ENCODE data around the gene SCMH1.
A peak's percentile ranks its signal among the peaks of the same experiment; 100 is the strongest.
"Not testable (repeated sequence)": the region's sequence is repeated elsewhere in the genome, so short reads cannot be mapped to it uniquely, and the experiment has no call there.

Gene SCMH1

DNA sequence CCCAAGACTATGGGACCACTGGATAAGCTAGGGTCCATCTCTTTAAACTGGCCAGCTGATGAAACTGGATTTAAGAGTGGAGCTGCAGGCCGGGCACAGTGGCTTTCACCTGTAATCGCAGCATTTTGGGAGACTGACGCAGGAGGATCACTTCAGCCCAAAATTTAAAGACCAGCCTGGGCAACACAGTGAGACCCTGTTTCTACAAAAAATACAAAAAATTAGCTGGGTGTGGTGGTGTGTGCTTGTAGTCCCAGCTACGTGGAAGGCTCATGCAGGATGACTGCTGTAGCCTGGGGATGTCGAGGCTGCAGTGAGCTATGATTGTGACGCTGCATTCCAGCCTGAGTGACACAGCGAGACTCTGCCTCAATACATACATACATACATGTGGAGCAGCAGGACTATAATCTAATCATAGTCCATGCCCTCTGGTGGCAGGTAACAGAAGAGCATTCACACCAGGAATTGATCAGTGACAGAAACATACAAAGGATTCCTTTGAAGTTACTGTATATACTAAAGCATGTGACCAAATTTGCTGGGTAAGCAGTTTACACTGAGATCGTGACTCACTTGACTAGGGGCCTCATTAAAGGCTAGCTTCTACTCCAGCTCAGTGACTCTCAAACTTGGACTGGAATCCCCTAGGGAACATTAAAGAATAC lies 119.1 kb downstream of the SCMH1 start:
- FAIRE-seq: peak; percentile 57
- no peak for DNase-seq (ENCODE audit: insufficient read length)
- TF ChIP-seq POLR2A (IDR thresholded peaks at IDR 0.05; ENCODE audit: low read depth, low read length) (no peak), POLR2AphosphoS5 (IDR thresholded peaks at IDR 0.05; ENCODE audit: low read depth, low read length) (no peak), TAF1 (IDR thresholded peaks at IDR 0.05; ENCODE audit: borderline replicate concordance, low read depth, low read length) (no peak)

DNA sequence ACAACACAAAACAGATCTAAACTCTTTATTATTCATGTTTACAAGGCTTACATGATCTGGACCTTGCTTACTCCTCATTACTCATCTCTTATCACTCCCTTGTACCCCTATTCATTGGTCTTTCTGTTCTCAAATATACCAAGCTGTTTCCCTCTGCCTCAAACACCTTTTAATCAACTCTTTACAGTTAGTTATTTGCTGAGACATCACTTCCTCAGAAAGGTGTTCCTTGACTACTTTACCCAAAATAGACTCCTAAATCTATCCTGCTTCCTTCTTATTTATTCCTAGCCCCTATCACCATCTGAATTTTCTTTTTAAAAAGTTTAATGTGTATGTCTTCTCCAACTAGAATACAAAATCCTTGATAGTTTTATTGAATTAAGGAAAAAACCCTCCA lies 120.0 kb downstream of the SCMH1 start:
- DNase-seq (ENCODE audit: insufficient read length) (no peak), FAIRE-seq (no peak)
- TF ChIP-seq POLR2AphosphoS5 (IDR thresholded peaks at IDR 0.05; ENCODE audit: low read depth, low read length): no peak
- TF ChIP-seq TAF1 (IDR thresholded peaks at IDR 0.05; ENCODE audit: borderline replicate concordance, low read depth, low read length): no peak
- no peak for TF ChIP-seq POLR2A (IDR thresholded peaks at IDR 0.05; ENCODE audit: low read depth, low read length)

- FAIRE-seq (no peak), DNase-seq (ENCODE audit: insufficient read length) (no peak)
- TF ChIP-seq POLR2A (IDR thresholded peaks at IDR 0.05; ENCODE audit: low read depth, low read length) (no peak), POLR2AphosphoS5 (IDR thresholded peaks at IDR 0.05; ENCODE audit: low read depth, low read length) (no peak), TAF1 (IDR thresholded peaks at IDR 0.05; ENCODE audit: borderline replicate concordance, low read depth, low read length) (no peak)
Observed at GRCh38 chr1:41118645-41119044, 123.5 kb downstream of the SCMH1 start.

GRCh38 chr1:41117241-41117640 lies 124.9 kb downstream of the SCMH1 start:
- not testable (repeated sequence) for DNase-seq (ENCODE audit: insufficient read length); FAIRE-seq

GRCh38 chr1:41110736-41111135 lies 131.4 kb downstream of the SCMH1 start:
- DNase-seq (ENCODE audit: insufficient read length) (no peak), FAIRE-seq (no peak)
- TF ChIP-seq TAF1 (IDR thresholded peaks at IDR 0.05; ENCODE audit: borderline replicate concordance, low read depth, low read length) (no peak), POLR2AphosphoS5 (IDR thresholded peaks at IDR 0.05; ENCODE audit: low read depth, low read length) (no peak), POLR2A (IDR thresholded peaks at IDR 0.05; ENCODE audit: low read depth, low read length) (no peak)

- DNase-seq (ENCODE audit: insufficient read length): no peak
- FAIRE-seq: no peak
- TF ChIP-seq TAF1 (IDR thresholded peaks at IDR 0.05; ENCODE audit: borderline replicate concordance, low read depth, low read length): no peak
Observed at GRCh38 chr1:41110286-41110685, 131.8 kb downstream of the SCMH1 start.

- DNase-seq (ENCODE audit: insufficient read length) (no peak), FAIRE-seq (no peak)
- no peak for TF ChIP-seq POLR2AphosphoS5 (IDR thresholded peaks at IDR 0.05; ENCODE audit: low read depth, low read length)
- no peak for TF ChIP-seq TAF1 (IDR thresholded peaks at IDR 0.05; ENCODE audit: borderline replicate concordance, low read depth, low read length)
- no peak for TF ChIP-seq POLR2A (IDR thresholded peaks at IDR 0.05; ENCODE audit: low read depth, low read length)
Observed at GRCh38 chr1:41109310-41110197, 132.6 kb downstream of the SCMH1 start.

DNA sequence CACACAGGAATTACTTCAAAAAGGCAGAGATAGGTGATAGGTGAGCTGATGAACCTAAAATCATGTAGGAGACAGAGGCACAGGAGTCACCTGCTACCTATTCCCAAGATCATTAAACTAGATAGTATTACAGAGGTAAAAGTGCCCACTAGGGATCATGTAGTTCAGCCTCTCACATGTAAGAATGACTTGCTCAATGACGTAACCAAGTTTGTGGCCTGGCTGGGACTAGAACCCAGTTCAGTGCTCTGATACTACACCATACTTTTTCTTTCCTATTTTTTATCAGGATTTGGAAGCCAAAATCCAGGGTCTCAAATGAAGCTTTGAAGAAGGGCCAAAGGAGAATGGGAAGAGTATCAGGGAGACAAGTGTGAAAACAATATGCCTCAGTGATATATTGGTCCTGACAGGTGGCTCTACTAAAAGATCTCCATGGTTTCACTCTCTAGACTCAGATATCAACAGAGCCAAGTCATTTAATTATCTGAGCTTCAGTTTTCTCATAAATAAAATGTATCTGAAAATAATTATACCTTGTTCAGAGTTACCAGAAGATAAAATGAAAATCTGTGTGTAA lies 133.3 kb downstream of the SCMH1 start:
- FAIRE-seq (no peak), DNase-seq (ENCODE audit: insufficient read length) (no peak)
- no peak for TF ChIP-seq TAF1 (IDR thresholded peaks at IDR 0.05; ENCODE audit: borderline replicate concordance, low read depth, low read length)
- no peak for TF ChIP-seq POLR2A (IDR thresholded peaks at IDR 0.05; ENCODE audit: low read depth, low read length)
- no peak for TF ChIP-seq POLR2AphosphoS5 (IDR thresholded peaks at IDR 0.05; ENCODE audit: low read depth, low read length)

- TF ChIP-seq TAF1 (IDR thresholded peaks at IDR 0.05; ENCODE audit: borderline replicate concordance, low read depth, low read length) (no peak), POLR2AphosphoS5 (IDR thresholded peaks at IDR 0.05; ENCODE audit: low read depth, low read length) (no peak)
- FAIRE-seq (no peak), DNase-seq (ENCODE audit: insufficient read length) (no peak)
Observed at GRCh38 chr1:41103766-41104165, 138.3 kb downstream of the SCMH1 start.

DNA sequence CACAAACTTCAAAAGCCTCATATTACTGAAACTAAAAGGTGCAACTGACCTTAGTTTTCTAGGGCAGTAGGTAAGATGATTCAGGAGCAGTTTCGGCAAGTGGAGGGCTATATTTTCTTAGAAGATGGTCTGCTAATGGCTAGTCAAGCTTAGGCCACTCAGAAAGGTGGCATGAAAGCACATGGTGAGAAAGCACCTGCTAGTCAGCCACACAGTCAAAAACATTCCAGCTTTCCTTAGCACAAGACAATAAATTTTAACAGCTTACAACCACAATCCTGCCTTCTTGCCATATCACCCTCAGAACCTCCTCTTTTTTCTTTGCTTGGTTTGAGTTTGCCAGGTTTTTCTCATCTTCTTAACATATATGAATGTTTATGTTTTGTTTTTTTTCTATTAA lies 139.5 kb downstream of the SCMH1 start:
- no peak for TF ChIP-seq POLR2A (IDR thresholded peaks at IDR 0.05; ENCODE audit: low read depth, low read length)
- TF ChIP-seq POLR2AphosphoS5 (IDR thresholded peaks at IDR 0.05; ENCODE audit: low read depth, low read length): no peak
- TF ChIP-seq TAF1 (IDR thresholded peaks at IDR 0.05; ENCODE audit: borderline replicate concordance, low read depth, low read length): no peak
- no peak for FAIRE-seq
- no peak for DNase-seq (ENCODE audit: insufficient read length)

- FAIRE-seq (no peak), DNase-seq (ENCODE audit: insufficient read length) (no peak)
- TF ChIP-seq TAF1 (IDR thresholded peaks at IDR 0.05; ENCODE audit: borderline replicate concordance, low read depth, low read length) (no peak), POLR2AphosphoS5 (IDR thresholded peaks at IDR 0.05; ENCODE audit: low read depth, low read length) (no peak), POLR2A (IDR thresholded peaks at IDR 0.05; ENCODE audit: low read depth, low read length) (no peak)
Observed at GRCh38 chr1:41101950-41102607, 140.0 kb downstream of the SCMH1 start.
